AG04450 (cell line): ENCODE data around the gene ETV7. TPM values are rescaled to one million over a fixed set of nuclear protein-coding genes. Genes with fewer than 3 reads are reported as not detected.

Experiments used
- CTCF ChIA-PET: fragments of 300-600, 350-600 bp; formaldehyde crosslinking; extraction: SDS; loops from one replicate; lab custom pipeline; 2022; ENCODE audit warnings: antibody characterized with exemption, inconsistent platforms; lab: Charles Lee
- POLR2A ChIA-PET: fragments of 350-600 bp; formaldehyde crosslinking; extraction: SDS; loops from one replicate; lab custom pipeline; 2021; ENCODE audit warnings: antibody characterized with exemption, inconsistent platforms; lab: Yijun Ruan, JAX
- DNase-seq: peaks from one replicate; pipeline ENCODE4 v3.0.0-alpha.2; 2011; ENCODE audit warnings: low read depth, low spot score
- H3K27ac ChIP-seq: one replicate; pipeline ENCODE4 v1.5.1; 2012; ENCODE audit warnings: low read depth, low read length, control low read depth
- H3K27me3 ChIP-seq: one replicate; pipeline ENCODE4 v1.6.0; 2012; ENCODE audit warnings: low read length; ENCODE audit not compliant: control insufficient read depth, insufficient read depth
- H3K4me3 ChIP-seq: 2 replicates; pipeline ENCODE4 v1.5.1; 2011; ENCODE audit warnings: mild to moderate bottlenecking, low read depth, low read length, control low read depth
- H3K9me3 ChIP-seq: 2 replicates; pipeline ENCODE4 v1.5.1; 2012; ENCODE audit warnings: low read length; ENCODE audit not compliant: control insufficient read depth, insufficient read depth
- polyA plus RNA-seq: library from polyadenylated mRNA; depleted of rRNA; stranded (reverse); fragments of >200 nt; gene quantifications from 2 replicates; pipeline ENCODE4 v1.2.3, GENCODE V29; 2011; rRNA removed
- TF ChIP-seq, protein P1 (sequence below): IDR thresholded peaks from 2 replicates; pipeline ENCODE4 v1.5.1; 2011; ENCODE audit warnings: low read depth, low read length, control low read depth, inconsistent platforms

ETV7 gene
- polyA plus RNA-seq, 1 experiment = 0.41 TPM

DNA sequence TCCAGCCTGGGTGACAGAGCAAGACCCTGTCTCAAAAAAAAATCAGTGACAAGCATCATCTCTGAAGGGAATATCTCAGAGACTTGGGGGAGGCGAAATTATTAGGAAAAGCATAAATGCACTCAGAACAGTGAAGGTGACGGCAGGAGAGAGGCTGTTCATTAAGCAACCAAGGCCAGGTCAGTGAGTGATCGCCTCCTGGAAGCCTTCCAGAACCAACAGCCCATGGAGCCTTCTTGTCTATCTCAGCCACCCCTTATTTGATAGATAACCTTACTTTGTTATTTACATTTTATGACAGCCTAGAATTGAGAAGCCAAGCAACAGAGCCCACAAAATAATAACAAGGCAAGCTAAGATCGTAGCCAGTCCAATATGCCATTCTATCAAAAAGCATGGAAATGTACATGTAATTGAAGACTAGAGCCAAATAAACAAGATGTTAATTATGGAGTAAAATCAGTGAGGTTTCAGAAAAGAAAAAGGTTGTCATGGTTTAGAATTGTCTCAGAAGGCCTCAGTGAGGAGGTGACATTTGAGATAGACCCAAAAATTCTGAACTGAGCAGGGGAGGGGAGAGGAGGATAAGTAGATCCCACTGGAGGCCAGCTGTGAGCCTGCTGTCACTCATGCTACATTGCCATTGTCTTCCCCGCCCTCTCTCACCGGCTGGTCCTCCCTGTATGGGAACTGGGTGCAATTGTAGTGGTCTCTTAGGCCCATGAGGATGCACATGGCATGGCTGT lies 68.6 kb downstream of the ETV7 start:
- Histone ChIP-seq H3K27me3 (peaks cover 34% of the 10 kb centered on the region), H3K4me3 (no peak overlapping the region), H3K9me3 (no peaks in the 10 kb centered on the region), H3K27ac (no peak overlapping the region)
- ChIA-PET POLR2A (no interaction called here), CTCF (interaction anchor here (1.1 to 2.2 kb wide), 5 partner anchors 17 to 22 kb away, joined by 3 to 11 read pairs (median 5); no protein-coding TSS in a partner anchor)
- TF ChIP-seq, protein P1, sequence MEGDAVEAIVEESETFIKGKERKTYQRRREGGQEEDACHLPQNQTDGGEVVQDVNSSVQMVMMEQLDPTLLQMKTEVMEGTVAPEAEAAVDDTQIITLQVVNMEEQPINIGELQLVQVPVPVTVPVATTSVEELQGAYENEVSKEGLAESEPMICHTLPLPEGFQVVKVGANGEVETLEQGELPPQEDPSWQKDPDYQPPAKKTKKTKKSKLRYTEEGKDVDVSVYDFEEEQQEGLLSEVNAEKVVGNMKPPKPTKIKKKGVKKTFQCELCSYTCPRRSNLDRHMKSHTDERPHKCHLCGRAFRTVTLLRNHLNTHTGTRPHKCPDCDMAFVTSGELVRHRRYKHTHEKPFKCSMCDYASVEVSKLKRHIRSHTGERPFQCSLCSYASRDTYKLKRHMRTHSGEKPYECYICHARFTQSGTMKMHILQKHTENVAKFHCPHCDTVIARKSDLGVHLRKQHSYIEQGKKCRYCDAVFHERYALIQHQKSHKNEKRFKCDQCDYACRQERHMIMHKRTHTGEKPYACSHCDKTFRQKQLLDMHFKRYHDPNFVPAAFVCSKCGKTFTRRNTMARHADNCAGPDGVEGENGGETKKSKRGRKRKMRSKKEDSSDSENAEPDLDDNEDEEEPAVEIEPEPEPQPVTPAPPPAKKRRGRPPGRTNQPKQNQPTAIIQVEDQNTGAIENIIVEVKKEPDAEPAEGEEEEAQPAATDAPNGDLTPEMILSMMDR = no peak
- DNase-seq = no peak

DNA sequence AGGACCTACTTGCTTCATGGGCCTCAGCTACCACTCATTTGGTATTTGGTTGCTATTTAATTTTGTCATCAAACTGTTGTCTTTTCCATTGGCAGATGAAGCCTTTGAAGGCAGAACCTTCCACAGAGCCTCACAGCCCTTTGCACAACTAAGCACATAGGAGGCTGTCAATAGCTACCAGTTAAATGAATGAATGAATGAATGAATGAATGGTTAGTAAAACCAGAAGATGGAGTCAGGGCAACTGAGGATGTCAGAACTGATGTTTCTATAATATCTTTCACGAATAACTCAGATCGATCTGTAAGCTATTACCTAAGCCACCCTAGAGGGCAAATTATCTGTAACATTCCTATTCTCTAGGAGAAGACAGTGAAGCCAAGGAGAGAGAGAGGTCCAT lies 69.8 kb downstream of the ETV7 start:
- TF ChIP-seq, protein P1 = no peak
- Histone ChIP-seq H3K4me3 (no peak overlapping the region), H3K9me3 (no peaks in the 10 kb centered on the region), H3K27ac (no peak overlapping the region), H3K27me3 (peaks cover 40% of the 10 kb centered on the region)
- CTCF ChIA-PET = interaction anchor here (1.5 to 2.2 kb wide), 2 partner anchors 15 to 24 kb away, joined by 5 to 11 read pairs; no protein-coding TSS in a partner anchor
- POLR2A ChIA-PET = no interaction called here
- DNase-seq = no peak

Other genes starting within 250 kb of the ETV7 start
- gene BRPF3, start 190.9 kb downstream of the ETV7 start, polyA plus RNA-seq = 13.9 and 15.5 TPM in 2 replicates
- not detected in 2 replicates for gene PNPLA1, start 117.6 kb downstream of the ETV7 start, polyA plus RNA-seq
- not detected in 2 replicates for gene BNIP5, start 50.8 kb downstream of the ETV7 start, polyA plus RNA-seq
- gene PXT1, start 55.2 kb upstream of the ETV7 start, polyA plus RNA-seq = not detected in 2 replicates
- 77.1 and 93.3 TPM in 2 replicates for gene KCTD20, start 55.3 kb upstream of the ETV7 start, polyA plus RNA-seq
- gene STK38, start 159.8 kb upstream of the ETV7 start, polyA plus RNA-seq = 27.1 and 34.9 TPM in 2 replicates
- gene SRSF3, start 206.7 kb upstream of the ETV7 start, polyA plus RNA-seq = 317 and 423 TPM in 2 replicates